Measurements from ENCODE around the gene ATF2.

Gene ATF2

DNA sequence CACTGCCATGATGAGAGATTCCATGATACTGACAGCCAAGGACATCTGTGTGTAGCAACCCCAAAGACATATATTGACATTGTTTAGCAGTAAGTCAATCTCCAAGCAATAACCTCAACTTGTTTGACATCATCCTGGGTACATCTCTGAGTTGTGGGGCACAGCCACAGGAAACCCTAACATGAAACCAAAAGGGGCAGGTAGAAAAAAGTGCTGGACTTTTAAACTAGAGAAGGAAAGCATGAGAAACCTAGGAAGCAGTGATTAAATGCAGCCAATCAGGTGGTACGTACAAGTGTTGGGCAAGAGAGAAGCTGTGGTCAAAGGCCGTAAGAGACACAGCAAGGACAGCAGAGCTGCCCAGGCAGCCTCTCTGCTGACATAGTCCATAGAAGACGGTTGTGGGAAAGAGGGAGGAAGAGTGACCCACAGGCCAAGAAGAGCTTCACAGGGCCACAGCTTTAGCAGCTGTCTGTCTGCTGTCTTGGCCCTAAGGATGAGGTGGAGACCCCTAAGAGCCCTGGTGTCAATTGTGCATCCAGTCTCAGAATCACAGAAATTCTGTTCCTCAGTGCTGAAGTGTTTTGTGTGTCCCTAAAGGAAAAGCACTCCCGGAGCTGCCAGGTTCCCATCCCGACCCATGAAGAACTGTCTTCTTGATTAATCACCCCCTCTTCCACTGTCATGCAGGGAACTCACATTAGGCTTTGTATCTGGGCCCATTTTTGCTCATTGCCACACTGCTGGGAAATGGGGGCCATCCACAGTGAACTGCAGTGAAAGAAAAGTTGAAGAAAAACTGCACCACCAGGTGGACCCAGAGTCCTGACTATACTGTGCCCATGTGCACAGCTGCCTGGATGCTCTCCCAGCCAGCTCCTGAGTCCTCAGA lies 137.4 kb downstream of the ATF2 start:
- in situ Hi-C loops (cut with MboI; ENCODE audit: low sequenced_read_pairs) = no loop called here

- in situ Hi-C loops (cut with MboI; ENCODE audit: low sequenced_read_pairs) = no loop called here
Observed at GRCh38 chr2:175027755-175028154, 140.2 kb downstream of the ATF2 start.

GRCh38 chr2:175026385-175026784 lies 141.6 kb downstream of the ATF2 start:
- in situ Hi-C loops (cut with MboI; ENCODE audit: low sequenced_read_pairs) = no loop called here

DNA sequence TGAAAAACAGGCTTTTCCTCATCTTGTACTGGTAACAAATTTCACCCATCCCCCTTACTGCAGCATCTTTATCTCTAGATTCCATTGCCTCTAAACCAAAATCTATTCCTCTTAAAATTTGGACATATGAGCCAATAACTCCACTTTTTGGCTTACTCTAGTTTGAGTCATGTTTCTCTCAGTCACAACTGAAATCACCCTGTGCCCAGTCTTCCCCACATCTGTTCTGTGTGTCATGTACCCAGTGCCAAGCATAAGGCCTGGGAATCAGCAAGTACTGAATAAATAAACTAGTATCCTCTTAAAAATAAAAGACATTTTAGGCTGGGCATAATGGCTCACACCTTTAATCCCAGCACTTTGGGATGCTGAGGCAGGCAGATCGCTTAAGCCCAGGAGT lies 142.1 kb downstream of the ATF2 start:
- in situ Hi-C loops (cut with MboI; ENCODE audit: low sequenced_read_pairs) = no loop called here

DNA sequence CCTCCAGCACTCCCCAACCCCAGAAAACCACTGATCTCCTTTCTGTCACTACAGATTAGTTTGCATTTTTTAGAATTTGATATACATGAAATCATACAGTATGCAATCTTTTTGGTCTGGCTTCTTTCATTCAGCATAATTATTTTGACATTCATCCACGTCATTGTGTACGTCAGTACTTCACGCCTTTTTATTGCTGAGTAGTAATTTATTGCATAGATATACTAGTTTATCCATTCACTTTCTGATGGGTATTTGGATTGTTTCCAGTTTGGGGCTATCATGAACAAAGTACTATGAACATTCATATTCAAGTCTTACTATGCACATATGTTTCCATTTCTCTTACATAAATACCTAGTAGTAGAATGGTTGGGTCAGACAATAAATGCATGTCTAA lies 142.8 kb downstream of the ATF2 start:
- in situ Hi-C loops (cut with MboI; ENCODE audit: low sequenced_read_pairs) = no loop called here

DNA sequence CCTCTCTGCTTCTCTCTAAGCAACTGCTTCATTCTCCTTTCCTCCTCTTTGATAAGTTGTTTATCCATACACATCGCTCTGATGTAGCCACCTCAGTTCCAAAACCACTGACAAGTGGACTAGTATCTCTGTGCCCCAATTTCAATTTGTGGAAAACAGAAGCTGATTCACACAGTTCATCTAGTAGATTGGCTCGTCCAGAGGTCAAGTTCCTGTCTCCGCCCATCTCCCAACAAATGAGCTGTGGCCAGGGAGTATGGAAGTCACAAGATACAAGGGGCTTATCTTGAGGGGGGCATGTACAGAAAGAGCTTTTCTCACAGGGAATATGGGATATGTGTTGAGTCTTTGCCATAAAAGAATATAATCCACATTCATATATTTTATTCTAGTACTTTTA lies 145.1 kb downstream of the ATF2 start:
- in situ Hi-C loops (cut with MboI; ENCODE audit: low sequenced_read_pairs) = no loop called here
